RKO (cell line): ENCODE data around the gene BLNK.
"Not testable (repeated sequence)": the region's sequence is repeated elsewhere in the genome, so short reads cannot be mapped to it uniquely, and the experiment has no call there.

Experiments
- DNase-seq: peaks from one replicate; pipeline ENCODE4 v3.0.0-alpha.2; 2016; ENCODE audit warnings: low spot score

The BLNK gene

GRCh38 chr10:96225119-96225518 is 46.2 kb downstream of the BLNK start:
- DNase-seq, result no peak

GRCh38 chr10:96222908-96223307 is 48.5 kb downstream of the BLNK start:
- no peak for DNase-seq

GRCh38 chr10:96222441-96222840 is 48.9 kb downstream of the BLNK start:
- DNase-seq, result no peak

- no peak for DNase-seq
These were observed 52.5 kb downstream of the BLNK start for GRCh38 chr10:96218826-96219225.

- no peak for DNase-seq
These were observed 53.7 kb downstream of the BLNK start for GRCh38 chr10:96217711-96218110.

- no peak for DNase-seq
These were observed 54.6 kb downstream of the BLNK start for GRCh38 chr10:96216775-96217174.

- DNase-seq, result no peak
These were observed 58.5 kb downstream of the BLNK start for GRCh38 chr10:96212911-96213310.

GRCh38 chr10:96211764-96212163 is 59.6 kb downstream of the BLNK start:
- DNase-seq, result no peak

- DNase-seq, result no peak
These were observed 62.4 kb downstream of the BLNK start for GRCh38 chr10:96208946-96209345.

GRCh38 chr10:96208271-96208670 is 63.1 kb downstream of the BLNK start:
- no peak for DNase-seq

GRCh38 chr10:96205580-96205979 is 65.8 kb downstream of the BLNK start:
- DNase-seq, result no peak

GRCh38 chr10:96201525-96201924 is 69.8 kb downstream of the BLNK start:
- no peak for DNase-seq

- DNase-seq, result not testable (repeated sequence)
These were observed 81.9 kb downstream of the BLNK start for GRCh38 chr10:96189505-96189904.

GRCh38 chr10:96188916-96189315 is 82.5 kb downstream of the BLNK start:
- DNase-seq, result no peak

GRCh38 chr10:96188421-96188820 is 82.9 kb downstream of the BLNK start:
- DNase-seq, result no peak

- no peak for DNase-seq
These were observed 94.4 kb downstream of the BLNK start for GRCh38 chr10:96176985-96177384.

GRCh38 chr10:96172666-96173065 is 98.7 kb downstream of the BLNK start:
- DNase-seq, result no peak

GRCh38 chr10:96170230-96170629 is 101.1 kb downstream of the BLNK start:
- DNase-seq, result no peak

- DNase-seq, result no peak
These were observed 102.8 kb downstream of the BLNK start for GRCh38 chr10:96168546-96168945.

GRCh38 chr10:96165726-96166125 is 105.6 kb downstream of the BLNK start:
- DNase-seq, result no peak

- DNase-seq, result no peak
These were observed 118.3 kb downstream of the BLNK start for GRCh38 chr10:96153070-96153469.

- no peak for DNase-seq
These were observed 118.9 kb downstream of the BLNK start for GRCh38 chr10:96152437-96152836.
